Mucosa of gallbladder (tissue), 1 donor: Measurements from ENCODE around the gene RELCH. TPM values are rescaled to one million over a fixed set of nuclear protein-coding genes. Genes with fewer than 3 reads are reported as not detected.
A peak's percentile ranks its signal among the peaks of the same experiment; 100 is the strongest.
"Not testable (repeated sequence)": the region's sequence is repeated elsewhere in the genome, so short reads cannot be mapped to it uniquely, and the experiment has no call there.

ENCODE experiments used
- DNase-seq: peaks from one replicate; pipeline ENCODE4 v3.0.0-alpha.2; 2020; ENCODE audit warnings: low spot score
- total RNA-seq: library from RNA; stranded (reverse); gene quantifications from one replicate; pipeline ENCODE4 v1.2.1, GENCODE V29; 2021
- donor health status: DM: no; HTN: no; CAD: no.

Gene RELCH, protein sequence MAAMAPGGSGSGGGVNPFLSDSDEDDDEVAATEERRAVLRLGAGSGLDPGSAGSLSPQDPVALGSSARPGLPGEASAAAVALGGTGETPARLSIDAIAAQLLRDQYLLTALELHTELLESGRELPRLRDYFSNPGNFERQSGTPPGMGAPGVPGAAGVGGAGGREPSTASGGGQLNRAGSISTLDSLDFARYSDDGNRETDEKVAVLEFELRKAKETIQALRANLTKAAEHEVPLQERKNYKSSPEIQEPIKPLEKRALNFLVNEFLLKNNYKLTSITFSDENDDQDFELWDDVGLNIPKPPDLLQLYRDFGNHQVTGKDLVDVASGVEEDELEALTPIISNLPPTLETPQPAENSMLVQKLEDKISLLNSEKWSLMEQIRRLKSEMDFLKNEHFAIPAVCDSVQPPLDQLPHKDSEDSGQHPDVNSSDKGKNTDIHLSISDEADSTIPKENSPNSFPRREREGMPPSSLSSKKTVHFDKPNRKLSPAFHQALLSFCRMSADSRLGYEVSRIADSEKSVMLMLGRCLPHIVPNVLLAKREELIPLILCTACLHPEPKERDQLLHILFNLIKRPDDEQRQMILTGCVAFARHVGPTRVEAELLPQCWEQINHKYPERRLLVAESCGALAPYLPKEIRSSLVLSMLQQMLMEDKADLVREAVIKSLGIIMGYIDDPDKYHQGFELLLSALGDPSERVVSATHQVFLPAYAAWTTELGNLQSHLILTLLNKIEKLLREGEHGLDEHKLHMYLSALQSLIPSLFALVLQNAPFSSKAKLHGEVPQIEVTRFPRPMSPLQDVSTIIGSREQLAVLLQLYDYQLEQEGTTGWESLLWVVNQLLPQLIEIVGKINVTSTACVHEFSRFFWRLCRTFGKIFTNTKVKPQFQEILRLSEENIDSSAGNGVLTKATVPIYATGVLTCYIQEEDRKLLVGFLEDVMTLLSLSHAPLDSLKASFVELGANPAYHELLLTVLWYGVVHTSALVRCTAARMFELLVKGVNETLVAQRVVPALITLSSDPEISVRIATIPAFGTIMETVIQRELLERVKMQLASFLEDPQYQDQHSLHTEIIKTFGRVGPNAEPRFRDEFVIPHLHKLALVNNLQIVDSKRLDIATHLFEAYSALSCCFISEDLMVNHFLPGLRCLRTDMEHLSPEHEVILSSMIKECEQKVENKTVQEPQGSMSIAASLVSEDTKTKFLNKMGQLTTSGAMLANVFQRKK
- 31.0 TPM for total RNA-seq

DNA sequence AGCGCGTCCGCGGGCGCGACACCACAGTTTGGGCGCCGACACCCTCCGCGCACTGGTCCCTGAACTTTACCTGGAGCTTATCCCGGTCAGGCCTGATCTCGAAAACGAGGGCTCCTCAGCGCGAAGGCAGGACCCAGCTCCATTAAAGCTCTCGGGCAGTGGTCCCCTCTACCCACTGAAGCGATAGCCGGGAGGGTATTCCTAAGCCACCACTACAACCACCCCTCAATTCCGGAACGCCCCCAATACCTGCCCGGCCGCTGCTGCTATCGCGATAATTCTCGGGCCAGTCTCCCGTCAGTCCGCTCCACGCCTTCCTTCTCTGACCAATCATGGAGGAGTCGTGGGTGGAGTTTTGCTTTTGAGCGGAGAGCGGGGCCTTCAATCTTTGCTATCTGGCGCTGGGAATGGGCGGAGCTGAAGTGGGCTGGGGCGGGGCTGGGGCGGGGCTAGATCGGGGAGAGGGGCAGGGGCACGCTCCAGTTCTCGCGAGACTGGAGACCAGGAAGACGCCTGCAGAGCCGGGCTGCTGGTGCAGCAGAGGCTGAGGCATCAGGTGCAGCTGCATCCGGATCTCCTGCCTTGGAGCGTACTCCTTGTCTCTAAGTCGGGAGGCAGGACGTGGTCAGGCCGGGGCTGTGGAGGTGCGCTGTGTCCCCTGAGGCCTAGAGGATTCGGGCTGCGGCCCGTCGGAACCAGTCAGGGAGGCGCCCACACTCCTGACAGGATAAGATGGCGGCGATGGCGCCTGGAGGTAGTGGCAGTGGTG is at the start of gene RELCH, which contains the start of gene PIGN:
Gene RELCH, plus strand, starts transcription at position 482 of the 769 bp plus-strand sequence. Its CDS starts 251 bp downstream, at position 733.
Gene PIGN, minus strand, starts transcription at position 283 of the 769 bp plus-strand sequence. CDS start 25,703 bp downstream, outside the sequence.
- peak; percentile 97 for DNase-seq

- DNase-seq, result no peak
Observed at GRCh38 chr18:62138461-62139235, 48.4 kb upstream of the RELCH start.

DNA sequence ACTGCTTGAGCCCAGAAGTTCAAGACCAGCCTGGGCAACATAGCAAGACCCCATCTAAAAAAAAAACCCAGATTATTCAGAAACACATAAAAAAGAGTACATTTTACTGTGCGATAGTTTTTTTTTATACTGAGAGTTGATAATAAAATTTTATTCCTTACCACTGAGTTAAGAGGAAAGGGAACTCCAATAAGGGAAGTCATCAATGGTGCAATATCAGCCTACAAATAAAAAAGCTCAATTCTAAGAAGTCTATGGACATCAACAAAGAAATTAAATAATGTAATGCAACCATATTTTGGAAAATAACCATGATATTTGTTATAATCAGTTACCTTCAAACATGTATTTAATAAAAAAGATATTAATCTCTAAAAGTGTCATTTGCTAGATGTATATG is 46.8 kb upstream of the RELCH start:
- no peak for DNase-seq

GRCh38 chr18:62144338-62144737 is 42.7 kb upstream of the RELCH start:
- DNase-seq, result no peak

- no peak for DNase-seq
Observed at GRCh38 chr18:62151068-62151771, 35.8 kb upstream of the RELCH start.

GRCh38 chr18:62152844-62153243 is 34.2 kb upstream of the RELCH start:
- DNase-seq, result no peak

- DNase-seq, result no peak
Observed at GRCh38 chr18:62157843-62158242, 29.2 kb upstream of the RELCH start.

DNA sequence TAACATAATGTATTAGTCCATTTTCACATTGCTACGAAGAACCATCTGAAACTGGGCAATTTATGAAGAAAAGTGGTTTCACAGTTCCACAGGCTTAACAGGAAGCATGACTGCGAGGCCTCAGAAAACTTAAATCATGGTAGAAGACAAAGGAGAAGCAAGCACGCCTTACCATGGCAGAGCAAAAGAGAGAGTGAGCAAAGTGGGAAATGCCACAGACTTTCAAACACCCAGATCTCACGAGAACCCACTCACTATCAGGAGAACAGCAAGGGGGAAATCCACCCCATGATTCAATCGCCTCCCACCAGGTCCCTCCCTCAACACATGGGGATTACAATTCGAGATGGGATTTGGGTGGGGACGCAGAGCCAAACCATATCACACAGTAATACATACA is 22.7 kb upstream of the RELCH start:
- DNase-seq, result no peak

DNA sequence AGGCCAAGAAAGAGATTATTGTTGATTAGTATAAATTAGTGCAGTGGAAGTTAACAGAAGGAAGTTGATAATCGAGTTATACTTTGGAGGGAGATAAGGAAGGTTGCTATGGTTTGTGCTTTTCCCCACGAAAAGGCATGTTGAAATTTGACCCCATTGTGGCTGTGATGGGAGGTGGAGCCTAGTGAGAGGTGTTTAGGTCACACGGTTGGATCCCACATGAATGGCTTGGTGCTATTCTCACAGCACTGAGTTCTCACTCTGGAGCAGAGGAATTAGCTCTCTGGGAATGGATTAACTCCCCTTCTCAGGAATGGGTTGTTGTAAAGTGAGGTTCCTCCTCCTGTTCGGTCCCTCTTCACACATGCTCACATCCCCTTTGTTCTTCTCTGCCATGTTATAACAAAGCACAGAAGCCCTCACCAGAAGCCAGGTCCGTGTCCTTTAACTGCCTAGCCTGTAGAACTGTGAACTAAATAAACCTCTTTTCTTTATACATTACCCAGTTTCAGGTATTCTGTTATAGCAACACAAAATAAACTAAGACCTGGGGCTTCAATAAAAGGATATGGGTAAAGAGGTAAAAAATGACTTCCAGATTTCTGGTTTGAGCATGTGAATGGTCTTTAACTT is 22.1 kb upstream of the RELCH start:
- DNase-seq, result no peak

GRCh38 chr18:62165583-62165982 is 21.5 kb upstream of the RELCH start:
- DNase-seq, result no peak

- not testable (repeated sequence) for DNase-seq
Observed at GRCh38 chr18:62166524-62166923, 20.5 kb upstream of the RELCH start.

DNA sequence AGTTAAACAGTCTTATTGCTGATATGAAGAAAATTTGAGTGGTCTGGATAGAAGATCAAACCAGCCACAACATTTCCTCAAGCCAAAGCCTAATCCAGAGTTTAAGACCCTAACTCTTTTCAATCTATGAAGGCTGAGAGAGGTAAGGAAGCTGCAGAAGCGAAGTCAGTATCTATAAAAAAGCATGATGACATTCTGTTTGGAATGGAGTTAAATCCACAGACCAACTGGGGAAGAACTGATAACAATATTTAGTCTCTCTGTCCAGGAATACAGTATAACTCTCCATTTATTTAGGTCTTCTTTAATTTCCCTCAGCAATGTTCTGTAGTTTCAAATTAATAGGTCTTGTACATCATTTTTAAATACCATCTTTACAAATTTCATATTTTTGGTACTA is 16.2 kb upstream of the RELCH start:
- no peak for DNase-seq

DNA sequence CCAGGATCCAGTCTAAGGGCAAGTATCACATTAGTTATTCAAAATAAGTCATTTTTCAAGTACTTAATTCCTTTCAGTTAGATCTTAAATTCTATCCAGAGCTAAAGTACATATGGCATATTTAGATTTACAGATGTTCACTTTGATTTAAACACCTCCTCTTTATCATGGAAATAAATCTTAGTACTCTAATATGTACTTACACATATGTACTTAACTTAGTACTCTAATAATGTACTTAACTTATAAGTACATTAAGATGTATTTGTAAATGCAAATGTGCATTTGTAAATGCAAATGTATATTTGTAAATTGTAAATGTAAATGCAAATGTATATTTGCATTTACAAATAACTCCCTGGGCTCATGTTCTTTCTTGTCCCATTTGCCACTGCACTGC is 14.8 kb upstream of the RELCH start:
- no peak for DNase-seq

DNA sequence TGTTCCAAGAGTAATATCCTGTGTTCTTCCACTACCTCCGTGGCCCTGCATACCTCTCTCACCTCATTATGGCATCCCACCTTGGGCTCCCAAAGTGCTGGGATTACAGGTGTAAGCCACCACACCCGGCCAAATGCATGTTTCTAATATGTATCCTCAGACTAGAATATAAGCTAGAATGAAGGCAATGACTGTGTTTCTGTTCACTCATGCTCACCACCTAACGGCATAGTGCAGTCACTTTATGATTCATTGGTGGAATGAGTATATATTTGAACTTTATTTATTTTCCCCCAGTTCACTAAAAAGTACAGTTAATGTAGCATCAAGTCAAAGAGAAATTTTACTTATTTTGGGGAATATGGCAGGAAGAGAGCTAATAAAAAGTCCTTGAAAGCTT is 11.5 kb upstream of the RELCH start:
- no peak for DNase-seq

DNA sequence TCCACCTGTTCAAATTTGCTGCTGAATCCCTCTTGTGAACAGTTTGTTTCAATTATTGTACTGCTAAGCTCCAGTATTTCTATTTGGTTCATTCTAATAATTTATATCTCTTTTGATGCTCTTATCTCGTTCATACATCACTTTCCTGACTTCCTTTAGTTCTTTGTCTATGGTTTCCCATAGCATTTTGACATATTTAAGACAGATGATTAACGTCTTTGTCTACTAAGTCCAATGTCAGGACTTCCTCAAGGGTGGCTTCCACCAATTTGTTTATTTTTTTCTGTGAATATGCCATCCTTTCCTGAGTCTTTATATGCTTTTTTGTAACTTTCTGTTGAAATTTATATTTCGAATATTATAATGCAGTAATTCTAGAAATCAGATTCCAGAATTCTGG is 9.8 kb upstream of the RELCH start:
- no peak for DNase-seq

DNA sequence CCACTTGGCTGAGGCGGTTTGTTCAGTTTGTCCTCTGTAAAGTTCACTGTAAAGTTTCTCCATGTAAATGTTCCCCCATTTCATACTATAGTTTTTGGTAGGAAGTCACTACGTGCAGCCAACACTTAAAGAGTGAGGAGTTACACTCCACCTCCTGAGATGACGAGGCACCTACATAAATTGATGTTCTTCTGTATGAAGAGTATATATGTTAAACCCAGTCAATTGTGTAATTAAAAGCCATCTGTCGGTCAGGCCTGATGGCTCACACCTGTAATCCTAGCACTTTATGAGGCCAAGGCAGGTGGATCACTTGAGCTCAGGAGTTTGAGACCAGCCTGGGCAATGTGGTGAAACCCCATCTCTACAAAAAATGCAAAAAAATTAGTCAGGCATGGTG is 7.8 kb upstream of the RELCH start:
- no peak for DNase-seq

DNA sequence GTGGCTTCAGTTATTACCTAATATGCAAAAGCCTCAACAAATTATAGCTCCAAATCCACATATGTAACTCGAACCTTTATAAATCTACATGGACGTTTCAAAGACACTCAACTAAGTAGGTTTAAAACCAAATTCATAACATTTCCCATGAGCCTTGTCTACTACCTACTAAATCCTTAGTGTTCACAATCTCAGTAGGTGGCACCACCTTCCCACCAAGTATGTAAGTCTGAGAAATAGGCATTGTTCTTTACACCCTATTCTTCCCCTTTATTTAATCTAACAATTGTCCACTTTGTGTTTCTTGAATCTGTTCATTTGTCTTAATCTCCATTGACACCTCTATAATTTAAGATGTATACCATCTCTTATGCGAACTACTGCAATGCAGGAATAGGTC is 4.8 kb upstream of the RELCH start:
- no peak for DNase-seq

- DNase-seq, result peak; percentile 23
Observed at GRCh38 chr18:62183578-62184195, 3.4 kb upstream of the RELCH start.

DNA sequence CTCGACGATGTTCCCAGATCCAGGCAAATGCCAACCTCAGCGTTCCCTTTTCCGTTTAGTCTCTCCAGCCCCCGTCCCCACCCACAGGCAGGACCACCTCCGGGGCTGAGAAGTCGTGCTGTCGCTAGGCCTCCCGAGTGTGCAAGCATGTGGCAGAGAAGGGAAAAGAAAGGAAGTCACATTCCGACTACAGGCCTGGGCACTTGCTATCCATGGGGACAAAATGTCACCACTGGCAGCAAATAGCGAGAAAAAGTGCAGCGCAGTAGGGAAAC is 619 bp upstream of the RELCH start:
- no peak for DNase-seq
